AG08395 (cell line): Measurements from ENCODE around the gene CNKSR3.

Experiments
- DNase-seq: peaks from one replicate; pipeline ENCODE4 v3.0.0; 2012; ENCODE audit warnings: mixed read lengths, low spot score

The CNKSR3 gene

GRCh38 chr6:154457046-154457713 is 53.3 kb downstream of the CNKSR3 start:
- no peak for DNase-seq

GRCh38 chr6:154453329-154453728 is 57.2 kb downstream of the CNKSR3 start:
- no peak for DNase-seq

GRCh38 chr6:154450498-154450897 is 60.0 kb downstream of the CNKSR3 start:
- DNase-seq: no peak

GRCh38 chr6:154448448-154449096 is 61.9 kb downstream of the CNKSR3 start:
- peak; percentile 74 for DNase-seq

GRCh38 chr6:154447954-154448353 is 62.5 kb downstream of the CNKSR3 start:
- no peak for DNase-seq

GRCh38 chr6:154446984-154447383 is 63.5 kb downstream of the CNKSR3 start:
- DNase-seq: no peak

GRCh38 chr6:154445417-154445816 is 65.1 kb downstream of the CNKSR3 start:
- no peak for DNase-seq

- no peak for DNase-seq
Measured at GRCh38 chr6:154441995-154442310, 68.5 kb downstream of the CNKSR3 start.

GRCh38 chr6:154440422-154441043 is 70.0 kb downstream of the CNKSR3 start:
- no peak for DNase-seq

GRCh38 chr6:154440022-154440421 is 70.5 kb downstream of the CNKSR3 start:
- no peak for DNase-seq

- no peak for DNase-seq
Measured at GRCh38 chr6:154438882-154439415, 71.5 kb downstream of the CNKSR3 start.

GRCh38 chr6:154435400-154435945 is 75.0 kb downstream of the CNKSR3 start:
- no peak for DNase-seq

GRCh38 chr6:154434662-154435061 is 75.8 kb downstream of the CNKSR3 start:
- no peak for DNase-seq

GRCh38 chr6:154433477-154434241 is 76.8 kb downstream of the CNKSR3 start:
- no peak for DNase-seq

GRCh38 chr6:154432533-154433476 is 77.7 kb downstream of the CNKSR3 start:
- DNase-seq: no peak

- no peak for DNase-seq
Measured at GRCh38 chr6:154430481-154430919, 80.0 kb downstream of the CNKSR3 start.

- no peak for DNase-seq
Measured at GRCh38 chr6:154429711-154430110, 80.8 kb downstream of the CNKSR3 start.

- no peak for DNase-seq
Measured at GRCh38 chr6:154428897-154429296, 81.6 kb downstream of the CNKSR3 start.

- DNase-seq: no peak
Measured at GRCh38 chr6:154427446-154427845, 83.0 kb downstream of the CNKSR3 start.

GRCh38 chr6:154426997-154427396 is 83.5 kb downstream of the CNKSR3 start:
- no peak for DNase-seq

- DNase-seq: no peak
Measured at GRCh38 chr6:154425034-154425433, 85.5 kb downstream of the CNKSR3 start.
